GM19467 (cell line): ENCODE data around the gene CRTC2.

Source experiments
- ATAC-seq: cut with Tn5 transposase; IDR thresholded peaks from one replicate; pipeline ENCODE4 v1.9.1; 2021; ENCODE audit warnings: mild to moderate bottlenecking, moderate library complexity; ENCODE audit not compliant: unreplicated experiment

CRTC2 gene

GRCh38 chr1:153973525-153973924 is 15.1 kb upstream of the CRTC2 start:
- ATAC-seq, result no peak

- ATAC-seq, result no peak
Measured at GRCh38 chr1:153973071-153973470, 14.7 kb upstream of the CRTC2 start.

- ATAC-seq, result no peak
Measured at GRCh38 chr1:153970346-153970745, 11.9 kb upstream of the CRTC2 start.

- ATAC-seq, result no peak
Measured at GRCh38 chr1:153968972-153969371, 10.6 kb upstream of the CRTC2 start.

- no peak for ATAC-seq
Measured at GRCh38 chr1:153968408-153968807, 10.0 kb upstream of the CRTC2 start.

GRCh38 chr1:153968000-153968363 is 9.6 kb upstream of the CRTC2 start:
- ATAC-seq, result no peak

GRCh38 chr1:153967107-153967999 is 8.9 kb upstream of the CRTC2 start, which contains the start of gene CREB3L4:
TSS of gene CREB3L4 (plus strand) at chr1:153967902. CDS start at chr1:153968526, 624 bp downstream.
- ATAC-seq, result peak; percentile 59

GRCh38 chr1:153963850-153964331 is 5.5 kb upstream of the CRTC2 start:
- ATAC-seq, result peak; percentile 2

- ATAC-seq, result peak; percentile 41
Measured at GRCh38 chr1:153963030-153963849, 4.8 kb upstream of the CRTC2 start, which contains the start of gene SLC39A1. TSS of gene SLC39A1 (minus strand) at chr1:153963537. CDS start at chr1:153962715, 822 bp downstream.

- no peak for ATAC-seq
Measured at GRCh38 chr1:153962088-153963029, 3.9 kb upstream of the CRTC2 start.

- no peak for ATAC-seq
Measured at GRCh38 chr1:153961421-153961820, 3.0 kb upstream of the CRTC2 start.

- ATAC-seq, result no peak
Measured at GRCh38 chr1:153960206-153960605, 1.8 kb upstream of the CRTC2 start.

- ATAC-seq, result no peak
Measured at GRCh38 chr1:153959454-153959853, 1.0 kb upstream of the CRTC2 start.

GRCh38 chr1:153958961-153959260 is 499 bp upstream of the CRTC2 start:
- ATAC-seq, result no peak

- peak; percentile 14 for ATAC-seq
Measured at GRCh38 chr1:153957744-153958110, 685 bp downstream of the CRTC2 start.

- ATAC-seq, result no peak
Measured at GRCh38 chr1:153956997-153957715, 1.3 kb downstream of the CRTC2 start.

GRCh38 chr1:153954826-153955225 is 3.6 kb downstream of the CRTC2 start:
- no peak for ATAC-seq

- no peak for ATAC-seq
Measured at GRCh38 chr1:153953859-153954365, 4.5 kb downstream of the CRTC2 start.

- ATAC-seq, result no peak
Measured at GRCh38 chr1:153951801-153952200, 6.6 kb downstream of the CRTC2 start.

GRCh38 chr1:153951183-153951582 is 7.2 kb downstream of the CRTC2 start:
- ATAC-seq, result no peak
